GM21381 (cell line): ENCODE measurements around the gene FOXC2.
"Not testable (repeated sequence)": the region's sequence is repeated elsewhere in the genome, so short reads cannot be mapped to it uniquely, and the experiment has no call there.

Source experiments
- ATAC-seq: cut with Tn5 transposase; IDR thresholded peaks from one replicate; pipeline ENCODE4 v1.9.1; 2021; ENCODE audit warnings: mild to moderate bottlenecking, moderate library complexity; ENCODE audit not compliant: unreplicated experiment

FOXC2 gene

DNA sequence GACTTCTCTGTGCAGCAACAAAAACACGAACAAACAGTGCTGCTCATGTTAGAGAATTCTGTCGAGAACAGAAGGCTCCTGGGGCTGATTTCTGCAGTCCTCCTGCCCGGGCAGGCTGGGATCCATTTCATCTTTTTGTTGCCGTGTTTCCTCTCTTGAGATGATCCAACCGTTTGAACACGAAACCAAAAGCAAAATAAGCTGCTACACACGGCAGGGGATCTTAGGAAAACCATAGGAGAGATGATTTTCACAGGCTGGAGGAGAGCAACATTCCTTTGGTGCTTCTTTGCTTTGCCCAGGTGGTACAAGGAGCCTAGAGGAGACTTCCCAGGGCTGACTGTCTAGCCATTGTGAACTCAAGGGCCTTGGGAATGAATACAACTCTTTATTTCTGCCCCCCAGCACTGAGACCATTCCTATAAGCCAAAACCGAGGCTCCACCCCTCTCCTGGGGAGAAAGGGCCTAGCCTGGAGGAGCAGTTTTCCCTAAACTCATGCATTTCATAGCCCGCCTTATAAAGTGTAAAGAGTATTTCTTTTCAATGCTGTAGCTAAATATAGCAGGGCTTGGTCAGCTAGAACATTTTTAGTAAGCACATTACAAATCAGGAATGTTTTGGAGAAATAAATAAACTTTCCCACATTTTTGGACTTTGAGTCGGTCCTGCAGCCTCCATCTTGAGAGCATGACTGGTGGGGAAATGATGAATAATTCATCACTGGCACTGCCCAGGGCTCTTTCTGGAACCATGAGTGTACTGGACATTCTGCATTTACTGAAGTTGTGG lies 19.4 kb downstream of the FOXC2 start:
- ATAC-seq: no peak

DNA sequence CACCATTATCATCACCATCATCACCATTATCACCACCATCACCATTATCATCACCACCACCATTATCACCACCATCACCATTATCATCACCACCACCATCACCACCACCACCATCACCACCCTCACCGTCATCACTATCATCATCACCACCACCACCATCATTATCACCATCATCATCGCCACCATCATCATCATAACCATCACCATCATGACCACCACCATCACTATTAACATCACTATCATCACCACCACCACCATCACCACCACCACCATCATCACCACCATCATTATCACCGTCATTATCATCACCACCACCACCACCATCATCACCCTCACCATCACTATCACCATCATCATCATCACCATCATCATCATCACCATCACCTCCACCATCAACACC lies 20.9 kb downstream of the FOXC2 start:
- no peak for ATAC-seq

DNA sequence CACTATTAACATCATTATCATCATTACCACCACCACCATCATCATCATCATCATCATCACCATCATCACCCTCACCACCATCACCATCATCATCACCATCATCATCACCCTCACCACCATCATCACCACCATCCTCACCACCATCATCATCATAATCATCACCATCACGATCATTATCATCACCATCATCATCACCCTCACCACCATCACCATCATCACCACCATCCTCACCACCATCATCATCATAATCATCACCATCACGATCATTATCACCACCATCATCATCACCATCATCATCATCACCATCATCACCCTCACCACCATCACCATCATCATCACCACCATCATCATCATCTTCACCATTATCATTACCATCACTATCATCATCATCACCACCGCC lies 21.3 kb downstream of the FOXC2 start:
- not testable (repeated sequence) for ATAC-seq

DNA sequence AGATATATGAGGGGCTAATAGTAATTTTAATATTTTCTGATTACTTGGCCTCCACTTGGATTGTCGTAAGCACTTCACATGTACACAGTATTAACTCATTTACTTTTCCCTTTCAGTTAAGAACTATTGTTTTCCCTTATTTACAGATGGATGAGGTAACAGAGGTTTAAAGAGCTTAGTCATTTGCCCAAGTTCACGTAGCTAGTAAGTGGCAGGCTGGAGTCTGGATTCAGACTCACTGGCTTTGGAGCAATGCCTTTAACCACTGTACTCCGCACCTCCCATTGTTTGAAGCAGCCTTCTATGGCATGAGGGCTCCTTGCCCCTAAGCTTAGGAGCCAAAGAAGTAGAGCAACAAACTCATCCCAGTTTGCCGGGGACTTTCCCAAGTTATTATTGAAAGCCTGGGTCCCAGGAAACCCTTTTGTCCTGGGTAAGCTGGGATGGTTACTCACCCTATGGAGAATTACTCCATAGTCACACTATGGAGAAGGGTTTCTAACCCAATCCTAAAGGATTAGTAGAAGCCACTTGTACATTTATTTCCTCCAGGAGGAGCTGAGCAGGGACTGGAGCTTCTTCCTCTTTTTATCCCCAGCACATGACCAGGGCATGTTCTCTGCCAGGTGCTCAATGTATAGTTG lies 24.0 kb downstream of the FOXC2 start:
- ATAC-seq: no peak

DNA sequence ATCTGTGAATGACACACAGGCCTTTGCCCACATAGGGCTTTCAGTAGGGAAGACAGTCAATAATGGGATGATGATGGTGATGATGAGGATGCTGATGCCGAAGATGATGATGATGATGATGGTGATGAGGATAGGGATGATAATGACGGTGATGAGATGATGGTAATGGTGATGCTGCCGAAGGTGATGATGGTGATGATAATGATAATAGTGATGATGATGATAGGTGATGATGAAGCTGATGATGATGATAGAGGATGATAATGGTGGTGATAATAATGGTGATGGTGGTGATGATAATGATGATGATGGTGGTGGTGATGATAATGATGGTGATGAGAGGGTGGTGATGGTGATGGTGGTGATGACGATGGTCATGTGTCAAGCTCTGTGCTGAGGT lies 24.6 kb downstream of the FOXC2 start:
- ATAC-seq: no peak

DNA sequence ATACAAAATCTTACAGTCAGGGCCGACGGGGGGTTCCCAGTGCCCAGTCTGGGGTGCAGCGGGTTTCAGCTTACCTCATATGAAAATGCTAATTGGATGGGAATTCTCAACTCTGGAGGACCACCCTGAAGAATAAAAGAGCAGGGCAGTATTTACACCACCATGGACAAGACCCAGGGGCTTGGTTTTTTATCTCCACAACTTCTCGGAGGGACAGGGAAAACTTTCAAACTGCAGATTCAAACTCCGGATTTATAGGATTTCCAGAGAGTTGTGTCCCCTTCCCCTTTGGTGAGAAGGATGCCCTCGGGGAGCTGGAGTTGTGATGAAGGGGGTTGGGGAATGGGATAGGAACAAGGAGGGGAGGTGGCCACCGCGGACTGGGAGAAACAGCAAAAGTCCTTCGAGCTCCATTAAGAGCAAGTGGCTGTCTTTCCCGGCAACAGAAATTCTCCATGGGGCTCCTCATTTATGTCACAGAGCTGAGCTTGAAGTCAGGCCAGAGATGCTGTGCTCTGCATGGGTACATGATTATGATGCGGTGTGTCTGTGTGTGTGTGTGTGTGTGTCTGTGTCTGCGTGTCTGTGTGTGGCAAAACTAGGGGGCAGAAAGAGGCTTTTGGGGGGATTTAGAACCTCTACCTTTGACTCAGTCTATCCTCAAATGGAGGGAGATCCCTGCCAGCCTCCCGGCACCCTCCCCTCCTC lies 27.4 kb downstream of the FOXC2 start:
- ATAC-seq: no peak

DNA sequence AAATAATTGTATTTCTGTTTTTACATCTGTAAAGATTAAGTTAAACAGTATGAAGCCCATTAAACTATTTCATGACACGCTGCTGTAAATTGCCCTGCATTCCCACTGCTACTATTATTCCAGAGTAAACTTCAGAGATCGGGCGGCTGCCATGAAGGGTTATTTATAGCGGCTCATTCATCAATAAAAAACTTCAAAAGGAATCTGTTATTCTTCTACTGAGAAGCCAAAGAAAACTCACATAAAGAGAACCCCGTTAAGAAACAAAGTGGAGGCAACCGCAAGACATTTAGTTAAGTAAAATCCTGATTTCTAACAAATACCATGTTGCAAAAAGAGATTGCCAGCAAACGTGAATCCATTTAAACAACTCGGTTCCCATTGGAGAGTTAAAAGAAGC lies 28.1 kb downstream of the FOXC2 start:
- ATAC-seq: no peak

DNA sequence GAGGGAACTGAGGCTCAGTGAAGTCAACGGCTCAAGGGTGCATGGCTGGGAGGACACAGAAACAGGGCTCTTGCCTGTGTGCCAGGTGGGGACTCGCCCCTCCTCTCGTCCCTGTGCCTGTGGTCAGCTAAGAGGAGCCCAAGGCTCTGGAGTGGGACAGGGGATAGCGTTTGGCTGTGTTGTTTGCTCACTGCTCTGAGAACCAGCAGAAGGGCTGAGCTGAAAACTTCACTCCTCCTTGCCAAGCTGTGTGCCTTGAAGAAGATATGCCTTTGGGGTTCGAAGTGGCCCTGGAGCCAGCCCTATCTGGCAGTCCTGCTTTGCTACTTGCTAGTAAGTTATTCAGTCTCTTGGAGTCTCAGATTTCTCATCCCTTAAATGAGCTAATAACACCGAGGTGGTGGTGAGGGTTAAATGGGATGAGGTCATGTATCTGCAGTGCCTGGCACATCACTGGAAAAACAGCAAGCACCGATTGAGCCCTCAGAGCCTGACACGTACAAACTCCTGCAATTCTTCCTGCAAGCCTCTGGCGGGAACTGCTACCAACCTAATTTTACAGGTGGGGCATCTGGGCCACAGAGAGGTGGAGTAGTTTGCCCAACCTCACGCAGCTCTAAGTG lies 29.5 kb downstream of the FOXC2 start:
- ATAC-seq: no peak

DNA sequence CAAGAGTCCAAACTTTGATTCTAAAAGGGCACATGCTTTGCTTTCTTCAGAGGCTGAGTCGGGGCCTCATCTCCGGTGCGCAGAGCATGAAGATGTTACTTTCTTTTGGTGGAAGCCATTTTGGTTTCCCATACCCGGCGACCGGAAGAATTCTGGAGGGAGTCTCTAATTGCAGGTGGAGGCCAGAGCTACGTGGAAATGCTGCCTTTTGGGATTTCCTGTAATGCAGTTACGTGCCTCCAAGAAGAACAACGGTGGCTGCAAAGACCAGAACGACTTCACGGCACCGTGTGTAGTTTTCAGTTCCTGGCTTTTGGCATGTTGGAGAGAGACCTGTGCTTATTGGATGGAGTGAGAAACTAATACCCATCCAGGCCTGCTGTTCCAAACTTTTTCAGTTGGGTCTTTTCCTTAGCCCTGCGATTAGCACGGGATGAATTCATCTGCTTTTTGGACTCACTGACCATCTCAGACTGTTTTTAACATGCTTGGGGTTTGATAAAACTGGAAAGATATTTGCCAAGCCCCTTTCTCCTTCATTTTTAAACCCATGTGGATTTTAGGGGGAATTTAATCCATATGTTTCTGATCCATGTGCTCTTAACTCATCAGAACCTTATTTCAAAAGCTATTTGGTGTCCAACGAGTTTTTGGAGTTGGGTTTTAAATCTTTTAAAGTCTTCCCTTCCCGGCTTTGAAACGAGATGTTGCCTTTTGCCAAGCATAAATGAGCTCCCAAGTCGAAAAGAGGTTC lies 30.7 kb downstream of the FOXC2 start:
- no peak for ATAC-seq

DNA sequence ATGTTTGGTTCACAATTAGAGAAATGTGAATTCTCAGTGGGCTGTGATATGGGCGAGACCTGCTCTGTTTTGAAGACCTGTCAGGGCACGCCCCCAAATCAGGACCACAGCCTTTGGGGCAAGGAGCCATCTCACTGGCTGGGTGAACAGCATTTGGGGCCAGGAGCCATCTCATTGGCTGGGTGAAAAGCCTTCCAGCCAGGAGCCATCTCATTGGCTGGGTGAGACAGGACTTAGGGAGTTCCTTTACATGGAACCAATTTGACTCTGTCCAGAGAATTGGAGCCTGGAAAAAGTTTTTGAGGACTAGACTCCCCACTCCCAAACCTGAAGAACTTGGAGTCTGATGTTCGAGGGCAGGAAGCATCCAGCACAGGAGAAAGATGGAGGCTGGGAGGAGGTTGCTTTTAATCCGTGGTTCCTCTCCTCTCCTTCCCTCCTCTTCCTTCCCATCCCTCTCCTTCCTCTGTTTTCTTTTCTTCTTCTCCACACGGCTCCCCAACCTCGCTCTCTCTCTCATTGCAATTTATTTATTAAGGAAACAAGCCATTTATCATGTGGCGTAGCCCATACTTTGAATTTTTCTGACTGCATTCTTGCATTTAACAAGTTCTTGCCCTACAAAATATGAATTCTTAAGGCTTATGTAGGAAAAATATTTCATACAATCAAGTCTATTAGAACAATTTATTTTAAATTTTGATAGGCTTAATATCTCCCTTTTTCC lies 31.4 kb downstream of the FOXC2 start:
- no peak for ATAC-seq

DNA sequence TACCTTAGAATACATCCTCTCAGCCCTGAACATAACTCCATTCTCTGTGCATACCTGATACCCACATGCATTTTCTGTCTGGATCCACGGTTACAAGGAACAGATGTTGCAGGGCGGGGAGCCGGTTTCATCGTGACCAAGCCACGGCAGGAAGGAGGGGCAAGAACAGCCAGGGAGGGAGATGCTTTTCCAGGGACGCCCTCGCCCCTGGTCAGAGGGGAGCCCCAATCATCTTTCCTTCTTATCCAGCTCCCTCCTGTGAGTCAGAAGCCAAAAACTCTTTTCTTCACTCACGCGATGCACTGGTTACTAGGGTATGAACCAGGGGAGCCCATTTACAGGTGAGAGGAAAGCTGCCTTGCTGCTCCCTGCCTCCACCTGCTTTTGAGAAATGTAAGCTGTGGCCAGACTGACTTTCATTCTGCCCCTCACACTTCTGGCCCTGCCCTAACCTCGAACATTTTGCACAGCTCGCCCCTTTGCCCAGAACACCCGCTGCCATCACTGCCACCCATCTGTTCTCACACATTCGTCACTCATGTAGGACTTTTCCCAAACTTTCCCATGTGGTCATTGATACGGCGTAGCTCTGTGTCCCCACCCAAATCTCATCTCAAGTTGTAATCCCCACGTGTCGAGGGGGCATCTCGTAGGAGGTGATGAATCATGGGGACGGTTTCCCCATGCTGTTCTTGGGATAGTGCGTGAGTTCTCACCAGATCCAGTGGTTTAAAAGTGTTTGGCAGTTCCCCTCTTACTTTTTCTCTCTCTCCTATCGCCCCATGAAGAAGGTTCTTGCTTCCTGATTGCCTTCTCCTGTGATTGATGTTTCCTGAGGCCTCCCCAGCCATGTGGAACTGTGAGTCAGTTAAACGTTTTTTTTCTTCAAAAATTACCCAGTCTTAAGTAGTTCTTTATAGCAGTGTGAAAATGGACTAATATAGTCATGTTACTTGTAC lies 32.3 kb downstream of the FOXC2 start:
- ATAC-seq: no peak

DNA sequence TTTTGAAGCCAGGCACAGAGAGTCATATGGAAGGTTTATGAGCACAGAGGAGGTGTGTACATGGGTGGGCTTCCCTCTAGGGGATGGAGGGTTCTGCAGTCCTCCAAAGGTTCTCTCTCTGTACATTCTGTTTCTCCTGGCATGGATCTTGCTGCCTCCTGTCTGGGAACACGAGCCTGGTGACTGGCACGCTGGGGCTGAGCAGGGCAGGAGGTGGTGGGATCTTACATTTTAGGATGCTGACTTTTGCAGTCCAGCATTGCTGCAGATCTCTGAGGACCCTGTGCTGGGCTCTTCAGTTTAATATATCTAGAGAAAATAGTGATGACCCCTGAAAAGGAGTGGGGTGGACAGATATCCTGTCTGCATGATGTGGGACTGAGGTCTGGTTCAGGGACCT lies 34.7 kb downstream of the FOXC2 start:
- ATAC-seq: no peak

DNA sequence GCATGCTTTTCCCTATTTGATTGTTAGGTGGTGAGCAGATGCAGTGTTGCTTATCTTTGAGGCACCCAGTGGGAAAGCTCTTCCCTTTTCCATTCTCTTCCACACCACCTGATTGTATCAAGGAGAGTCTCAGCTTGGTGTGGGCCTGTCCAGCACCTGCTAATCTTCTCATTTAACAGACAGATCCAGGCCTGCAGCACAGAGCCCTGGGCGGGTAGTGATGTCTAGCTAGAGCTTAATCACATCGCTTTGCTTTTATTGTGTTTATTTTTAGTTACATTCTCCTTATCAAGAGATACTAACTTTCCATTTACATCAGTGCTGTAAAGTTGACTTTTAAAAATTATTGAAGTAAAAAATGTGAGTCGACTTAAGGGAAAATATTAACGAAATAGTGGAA lies 35.9 kb downstream of the FOXC2 start:
- no peak for ATAC-seq

DNA sequence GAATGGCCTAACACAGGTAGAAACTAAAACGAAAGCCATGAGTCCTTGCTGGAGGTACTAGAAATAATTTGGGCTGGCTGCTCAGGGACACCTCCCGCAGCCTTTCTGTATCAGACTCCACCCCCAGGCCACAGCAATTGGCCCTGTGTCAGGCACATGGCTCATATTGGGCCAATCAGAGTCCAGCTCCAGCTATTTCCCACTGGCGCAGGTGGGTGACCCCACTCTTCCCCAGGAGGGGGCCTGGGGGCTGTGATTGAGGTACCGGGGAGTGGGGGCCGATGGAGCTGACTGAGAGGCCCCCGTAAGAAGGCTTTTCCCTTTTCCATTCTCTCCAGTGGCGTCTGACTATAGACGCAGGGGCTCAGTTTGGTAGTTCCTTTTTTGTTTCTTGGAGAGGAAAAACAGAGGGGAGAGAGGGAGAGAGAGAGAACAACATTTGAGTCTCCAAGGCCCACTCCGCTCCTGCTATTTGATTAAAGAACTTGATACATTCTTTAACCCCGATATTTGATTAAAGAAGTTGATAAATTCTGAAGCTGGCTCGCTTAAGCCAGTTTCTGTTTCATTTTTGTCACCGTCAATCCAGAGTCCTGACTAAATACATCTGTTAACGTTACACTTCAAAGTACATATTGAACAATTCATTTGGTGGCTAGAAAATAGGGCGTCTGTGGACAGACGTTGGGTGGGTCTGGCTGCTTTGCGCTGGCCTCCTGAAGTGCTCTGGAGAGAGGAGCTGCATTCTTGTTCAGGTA lies 38.0 kb downstream of the FOXC2 start:
- ATAC-seq: no peak

DNA sequence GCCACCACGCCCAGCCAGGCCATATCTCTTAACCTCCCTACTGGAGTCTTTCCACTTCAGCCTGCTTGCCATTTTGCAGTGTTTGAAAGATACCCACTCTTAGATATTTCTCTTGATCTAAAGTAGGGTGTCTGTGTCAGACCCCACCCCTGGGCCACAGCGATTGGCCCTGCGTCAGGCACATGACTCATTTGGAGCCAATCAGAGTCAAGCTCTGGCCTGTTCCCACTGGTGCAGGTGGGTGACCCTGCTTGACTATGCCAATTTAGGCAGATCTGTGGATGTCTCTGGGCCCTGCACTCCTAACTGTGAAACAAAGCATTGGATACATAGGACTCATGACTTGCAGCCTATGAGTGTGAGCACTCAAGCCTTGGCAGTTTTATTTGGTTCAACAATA lies 39.3 kb downstream of the FOXC2 start:
- ATAC-seq: no peak

DNA sequence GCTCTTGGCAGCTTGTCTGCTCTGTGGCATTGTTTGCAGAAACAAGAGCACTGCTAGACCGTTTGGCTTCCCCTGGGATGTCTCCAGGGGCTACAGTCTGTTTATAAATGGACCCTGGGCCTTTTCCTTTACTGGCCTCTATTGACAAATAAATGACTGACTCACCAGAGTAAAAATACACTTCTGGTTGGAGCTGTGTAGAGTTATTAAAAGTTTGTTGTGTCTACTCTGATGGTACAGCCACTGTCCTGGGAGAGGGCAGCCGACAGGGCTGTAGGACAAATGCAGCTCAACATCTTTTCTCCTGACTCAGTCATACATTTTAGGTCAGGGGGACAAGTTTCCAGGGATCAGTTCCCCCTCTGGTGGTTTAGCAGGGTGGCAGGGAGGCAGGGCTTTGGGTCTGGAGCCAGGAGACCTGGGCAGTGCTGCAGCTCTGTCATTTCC lies 41.7 kb downstream of the FOXC2 start:
- no peak for ATAC-seq

DNA sequence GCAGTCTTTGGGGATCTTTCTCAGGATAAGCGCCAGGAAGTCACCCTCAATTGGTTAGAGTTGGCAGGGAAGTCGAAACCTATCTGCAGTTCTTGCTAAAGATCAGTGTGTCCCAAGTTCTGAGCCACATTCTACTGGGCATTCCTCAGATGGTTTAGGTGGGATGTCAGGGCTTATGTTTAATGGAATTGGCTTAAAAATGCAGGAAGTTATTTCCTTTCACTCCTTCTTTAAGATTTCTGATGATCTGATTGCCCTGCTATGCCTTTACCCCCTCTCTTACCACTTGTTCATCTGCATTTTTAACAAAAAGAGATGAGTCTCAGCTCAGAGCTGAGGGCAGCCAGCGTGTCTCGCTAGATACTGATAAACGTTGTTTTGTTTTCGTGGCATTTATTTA lies 42.5 kb downstream of the FOXC2 start:
- ATAC-seq: no peak

DNA sequence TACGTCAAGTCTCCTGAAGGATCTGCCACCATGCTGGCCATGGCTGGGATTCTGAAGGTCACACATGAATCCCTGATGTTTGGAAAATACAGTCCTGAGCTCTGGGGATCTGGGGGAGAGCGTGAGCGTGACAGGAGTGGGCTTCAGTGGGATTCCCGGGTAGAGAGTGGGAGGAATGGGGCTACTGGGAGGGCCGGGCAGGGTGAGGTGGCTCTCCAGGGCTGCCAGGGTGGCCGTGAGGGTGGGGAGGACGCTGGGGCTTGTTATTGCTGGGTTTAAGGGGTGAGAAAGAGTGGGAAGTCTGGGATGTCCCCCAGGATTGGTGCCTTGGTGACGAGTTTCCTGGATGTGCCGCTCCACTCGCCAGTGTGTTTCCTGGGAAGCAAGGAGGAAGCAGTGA lies 43.0 kb downstream of the FOXC2 start:
- ATAC-seq: no peak
